ENCODE measurements around the gene EXOC3. TPM values are rescaled to one million over a fixed set of nuclear protein-coding genes. Genes with fewer than 3 reads are reported as not detected.
"Not testable (repeated sequence)": the region's sequence is repeated elsewhere in the genome, so short reads cannot be mapped to it uniquely, and the experiment has no call there.

EXOC3 gene
- total RNA-seq, 1 donor from 2014 or later: 28.6 TPM

- DNase-seq (ENCODE audit: low read depth in 2 of 2): peak; percentile 53 to 87
Measured at GRCh38 chr5:472656-473550, 29.9 kb downstream of the EXOC3 start.

- DNase-seq (ENCODE audit: low read depth in 2 of 2): peak in 1 of 2 donors; percentile 40
Measured at GRCh38 chr5:473551-474192, 30.7 kb downstream of the EXOC3 start.

GRCh38 chr5:474232-474839 lies 31.4 kb downstream of the EXOC3 start:
- DNase-seq (ENCODE audit: low read depth in 2 of 2): not testable (repeated sequence)

GRCh38 chr5:474840-475661 lies 32.1 kb downstream of the EXOC3 start:
- DNase-seq (ENCODE audit: low read depth in 2 of 2): no peak

GRCh38 chr5:475704-476101 lies 32.7 kb downstream of the EXOC3 start:
- no peak for DNase-seq (ENCODE audit: low read depth in 2 of 2)

GRCh38 chr5:476102-476813 lies 33.3 kb downstream of the EXOC3 start:
- DNase-seq (ENCODE audit: low read depth in 2 of 2): no peak

GRCh38 chr5:476814-477175 lies 33.8 kb downstream of the EXOC3 start:
- no peak for DNase-seq (ENCODE audit: low read depth in 2 of 2)

- DNase-seq (ENCODE audit: low read depth in 2 of 2): no peak
Measured at GRCh38 chr5:477247-477646, 34.3 kb downstream of the EXOC3 start.

GRCh38 chr5:477871-478270 lies 34.9 kb downstream of the EXOC3 start:
- DNase-seq (ENCODE audit: low read depth in 2 of 2): no peak

GRCh38 chr5:478369-478981 lies 35.5 kb downstream of the EXOC3 start:
- DNase-seq (ENCODE audit: low read depth in 2 of 2): no peak

GRCh38 chr5:478982-479535 lies 36.1 kb downstream of the EXOC3 start:
- no peak for DNase-seq (ENCODE audit: low read depth in 2 of 2)

- no peak for DNase-seq (ENCODE audit: low read depth in 2 of 2)
Measured at GRCh38 chr5:479566-480319, 36.8 kb downstream of the EXOC3 start.

- DNase-seq (ENCODE audit: low read depth in 2 of 2): no peak
Measured at GRCh38 chr5:481347-481746, 38.4 kb downstream of the EXOC3 start.

- no peak for DNase-seq (ENCODE audit: low read depth in 2 of 2)
Measured at GRCh38 chr5:482021-482420, 39.0 kb downstream of the EXOC3 start.

GRCh38 chr5:482506-482905 lies 39.5 kb downstream of the EXOC3 start:
- no peak for DNase-seq (ENCODE audit: low read depth in 2 of 2)

- DNase-seq (ENCODE audit: low read depth in 2 of 2): no peak
Measured at GRCh38 chr5:483011-483410, 40.0 kb downstream of the EXOC3 start.

GRCh38 chr5:483434-484140 lies 40.6 kb downstream of the EXOC3 start:
- DNase-seq (ENCODE audit: low read depth in 2 of 2): no peak

- no peak for DNase-seq (ENCODE audit: low read depth in 2 of 2)
Measured at GRCh38 chr5:484556-484955, 41.6 kb downstream of the EXOC3 start.

Measured in dermis microvascular lymphatic vessel endothelial cell (primary cell).